Measurements from ENCODE around the gene SCTR. TPM values are rescaled to one million over a fixed set of nuclear protein-coding genes. Genes with fewer than 3 reads are reported as not detected.

SCTR gene
- total and polyA plus RNA-seq, 2 of the 13 experiments (the other 11 are each of a cell fraction or from before 2014, with no cell fraction given), result not detected

- in situ Hi-C loops (cut with HindIII; ENCODE audit: extremely low pct_ligation_motif_present, low pct_unique_long_range_greater_than_20kb) (loop anchor here (5.0 kb wide), 1 partner anchor 72 kb away; no protein-coding TSS in a partner anchor), intact Hi-C loops (cut with micrococcal nuclease; ENCODE audit: unreplicated experiment) (no loop called here)
- no peaks in the 10 kb centered on the region for H3K79me2 ChIP-seq (ENCODE audit: insufficient read depth, low read length)
- no peak overlapping the region for H3K9ac ChIP-seq (ENCODE audit: insufficient read depth, low read depth, low read length)
- no peak overlapping the region for H3K27ac ChIP-seq (ENCODE audit: extremely low read length, insufficient read depth, low read length)
- H3K4me2 ChIP-seq (ENCODE audit: low read depth, low read length), result no peak overlapping the region
- no peaks in the 10 kb centered on the region for H3K36me3 ChIP-seq (replicated peaks in 1 of 2; ENCODE audit: control insufficient read depth in 1 of 2, insufficient read depth in 2 of 2, low read length in 2 of 2)
- H3K9me3 ChIP-seq (ENCODE audit: low read length), result no peaks in the 10 kb centered on the region
- BruUV-seq (replicated peaks), result no TSS peak
- H2AFZ ChIP-seq (ENCODE audit: low read length), result no peak overlapping the region
- FAIRE-seq (no peak), ATAC-seq (no peak), DNase-seq (ENCODE audit: low spot score) (no peak)
- no peak overlapping the region for H3K4me3 ChIP-seq (replicated peaks in 1 of 3; ENCODE audit: insufficient read depth in 1 of 3, low read depth in 2 of 3, low read length in 3 of 3)
- H3K27me3 ChIP-seq (ENCODE audit: control insufficient read depth in 1 of 2, insufficient read depth in 2 of 2, low read length in 2 of 2), result peaks cover 2 to 75% of the 10 kb centered on the region in 2 experiments; a peak in 4 of 5 replicates
- ChIA-PET POLR2A (no interaction called here), CTCF (ENCODE audit: low intra/inter-chr PET ratio, low total read pairs) (no interaction called here)
- no peaks in the 10 kb centered on the region for H4K20me1 ChIP-seq (ENCODE audit: insufficient read depth, low read length)
- peaks cover 45% of the 10 kb centered on the region for H3K4me1 ChIP-seq (ENCODE audit: insufficient read depth, low read length)
- 66% methylated on average over 3 of the region's 3 CpGs for WGBS (ENCODE audit: low lambda C conversion rate)
- TF ChIP-seq ZNF513 (CRISPR knock-in tag; conservative IDR thresholded peaks at IDR 0.05) (no peak), TAF15 (IDR thresholded peaks at IDR 0.05; ENCODE audit: low read depth, low read length, poor library complexity, severe bottlenecking) (no peak), ZMYM2 (CRISPR knock-in tag; IDR thresholded peaks at IDR 0.05) (no peak), ZNF672 (CRISPR knock-in tag; IDR thresholded peaks at IDR 0.05) (no peak), POGK (CRISPR knock-in tag; conservative IDR thresholded peaks at IDR 0.05) (no peak), ZSCAN5A (CRISPR knock-in tag; IDR thresholded peaks at IDR 0.05; ENCODE audit: borderline replicate concordance) (no peak), ZMYM4 (CRISPR knock-in tag; IDR thresholded peaks at IDR 0.05) (no peak), HOXA7 (CRISPR knock-in tag; IDR thresholded peaks at IDR 0.05) (no peak), ZIK1 (CRISPR knock-in tag; IDR thresholded peaks at IDR 0.05; ENCODE audit: borderline replicate concordance, low read depth) (no peak), STAT5B (CRISPR knock-in tag; IDR thresholded peaks at IDR 0.05) (no peak), ZNF276 (CRISPR knock-in tag; IDR thresholded peaks at IDR 0.05; ENCODE audit: low read depth) (no peak), ZNF879 (CRISPR knock-in tag; IDR thresholded peaks at IDR 0.05) (no peak), EP300 (IDR thresholded peaks at IDR 0.05; ENCODE audit: low read depth in 2 of 2, low read length in 2 of 2) (no peak), EP300 (CRISPR knock-in tag; IDR thresholded peaks at IDR 0.05; ENCODE audit: borderline replicate concordance) (no peak)
- TF ChIP-seq, protein P1, sequence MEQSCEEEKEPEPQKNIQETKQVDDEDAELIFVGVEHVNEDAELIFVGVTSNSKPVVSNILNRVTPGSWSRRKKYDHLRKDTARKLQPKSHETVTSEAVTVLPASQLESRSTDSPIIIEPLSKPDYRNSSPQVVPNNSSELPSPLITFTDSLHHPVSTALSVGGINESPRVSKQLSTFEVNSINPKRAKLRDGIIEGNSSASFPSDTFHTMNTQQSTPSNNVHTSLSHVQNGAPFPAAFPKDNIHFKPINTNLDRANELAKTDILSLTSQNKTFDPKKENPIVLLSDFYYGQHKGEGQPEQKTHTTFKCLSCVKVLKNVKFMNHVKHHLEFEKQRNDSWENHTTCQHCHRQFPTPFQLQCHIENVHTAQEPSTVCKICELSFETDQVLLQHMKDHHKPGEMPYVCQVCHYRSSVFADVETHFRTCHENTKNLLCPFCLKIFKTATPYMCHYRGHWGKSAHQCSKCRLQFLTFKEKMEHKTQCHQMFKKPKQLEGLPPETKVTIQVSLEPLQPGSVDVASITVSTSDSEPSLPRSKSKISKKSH (CRISPR knock-in tag; IDR thresholded peaks at IDR 0.05; ENCODE audit: borderline replicate concordance), result no peak
- TF ChIP-seq, protein P2, sequence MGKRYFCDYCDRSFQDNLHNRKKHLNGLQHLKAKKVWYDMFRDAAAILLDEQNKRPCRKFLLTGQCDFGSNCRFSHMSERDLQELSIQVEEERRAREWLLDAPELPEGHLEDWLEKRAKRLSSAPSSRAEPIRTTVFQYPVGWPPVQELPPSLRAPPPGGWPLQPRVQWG (CRISPR knock-in tag; IDR thresholded peaks at IDR 0.05; ENCODE audit: borderline replicate concordance, low read depth), result no peak
Observed at GRCh38 chr2:119478978-119479295, 45.3 kb downstream of the SCTR start.
